Suppressor macrophage treated with lipopolysaccharide for 1 hour (primary cell): Measurements from ENCODE around the gene PRAMEF27.
"Not testable (repeated sequence)": the region's sequence is repeated elsewhere in the genome, so short reads cannot be mapped to it uniquely, and the experiment has no call there.

Source experiments
- DNase-seq, 3 donors: peaks; one replicate each; pipeline ENCODE4 v3.0.0-alpha.2; 2020 to 2022

PRAMEF27 gene

GRCh38 chr1:13056475-13056874 is at the start of gene PRAMEF27:
PRAMEF27 (minus strand) TSS chr1:13056575; CDS start chr1:13053659, 2,916 bp downstream.
- DNase-seq, result not testable (repeated sequence)

- DNase-seq, result not testable (repeated sequence)
Observed at GRCh38 chr1:13070474-13070873, 14.1 kb upstream of the PRAMEF27 start, which contains the start of gene PRAMEF25. PRAMEF25 (plus strand) TSS chr1:13070774; CDS start chr1:13073694, 2,920 bp downstream.

DNA sequence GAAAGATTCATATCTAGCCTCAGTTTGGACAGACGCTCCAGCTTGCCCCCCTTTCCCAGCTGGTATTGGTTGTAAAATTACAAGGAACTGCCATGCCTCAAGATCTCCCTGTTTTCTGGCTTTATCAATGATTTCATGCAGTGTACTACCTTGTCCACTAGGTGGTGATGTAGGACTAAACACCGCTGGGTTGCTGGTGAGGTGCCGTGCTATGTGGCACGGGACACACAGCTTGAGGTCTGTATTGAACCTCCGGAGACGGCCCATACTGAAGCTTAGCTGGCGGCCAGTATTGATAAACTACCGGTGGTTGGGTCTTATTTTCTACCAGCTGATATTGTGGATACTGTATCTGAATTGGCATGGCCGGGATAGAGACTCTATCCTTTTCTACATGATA is 36.5 kb downstream of the PRAMEF27 start:
- not testable (repeated sequence) for DNase-seq

- not testable (repeated sequence) for DNase-seq
Observed at GRCh38 chr1:13011932-13012331, 44.4 kb downstream of the PRAMEF27 start.

GRCh38 chr1:13009348-13009747 is 47.0 kb downstream of the PRAMEF27 start:
- DNase-seq, result not testable (repeated sequence)

GRCh38 chr1:13005732-13006131 is 50.6 kb downstream of the PRAMEF27 start:
- DNase-seq, result not testable (repeated sequence)
